Testis (tissue), 2 donors: ENCODE results near the gene ULBP3.
"Not testable (repeated sequence)": the region's sequence is repeated elsewhere in the genome, so short reads cannot be mapped to it uniquely, and the experiment has no call there.

Experiments
- CTCF ChIP-seq, 3 experiments: fragments of 450-650 bp in 2 of 3; fragments of 200-600 bp in 1 of 3; sonication (generic) in 1 of 3; IDR thresholded peaks; one replicate each; pipeline ENCODE4 v1.5.1; 2016 to 2019; ENCODE audit warnings: antibody characterized with exemption in 3 of 3, mild to moderate bottlenecking in 2 of 3, moderate library complexity in 1 of 3
- POLR2A ChIP-seq: fragments of 450-650 bp; IDR thresholded peaks from one replicate; pipeline ENCODE4 v1.6.1; 2017; ENCODE audit warnings: antibody characterized with exemption, mild to moderate bottlenecking, moderate library complexity

GRCh38 chr6:150024021-150024420 lies 44.9 kb downstream of the ULBP3 start:
- TF ChIP-seq CTCF (IDR thresholded peaks at IDR 0.05); POLR2A: not testable (repeated sequence)
